ENCODE data around the gene GAL3ST2.
A peak's percentile ranks its signal among the peaks of the same experiment; 100 is the strongest.
"Not testable (repeated sequence)": the region's sequence is repeated elsewhere in the genome, so short reads cannot be mapped to it uniquely, and the experiment has no call there.

GAL3ST2 gene

GRCh38 chr2:241820625-241821384 lies 44.2 kb downstream of the GAL3ST2 start:
- no peak for DNase-seq (ENCODE audit: low spot score)

GRCh38 chr2:241821460-241822263 lies 45.0 kb downstream of the GAL3ST2 start:
- no peak for DNase-seq (ENCODE audit: low spot score)

GRCh38 chr2:241822264-241822623 lies 45.6 kb downstream of the GAL3ST2 start:
- no peak for DNase-seq (ENCODE audit: low spot score)

- not testable (repeated sequence) for DNase-seq (ENCODE audit: low spot score)
Observed at GRCh38 chr2:241823531-241824437, 47.2 kb downstream of the GAL3ST2 start.

GRCh38 chr2:241827394-241827793 lies 50.8 kb downstream of the GAL3ST2 start:
- no peak for DNase-seq (ENCODE audit: low spot score)

- no peak for DNase-seq (ENCODE audit: low spot score)
Observed at GRCh38 chr2:241833101-241833663, 56.6 kb downstream of the GAL3ST2 start.

- not testable (repeated sequence) for DNase-seq (ENCODE audit: low spot score)
Observed at GRCh38 chr2:241833756-241834526, 57.3 kb downstream of the GAL3ST2 start.

- no peak for DNase-seq (ENCODE audit: low spot score)
Observed at GRCh38 chr2:241834527-241835210, 58.0 kb downstream of the GAL3ST2 start.

- no peak for DNase-seq (ENCODE audit: low spot score)
Observed at GRCh38 chr2:241835611-241836010, 59.0 kb downstream of the GAL3ST2 start.

GRCh38 chr2:241836292-241836691 lies 59.7 kb downstream of the GAL3ST2 start:
- no peak for DNase-seq (ENCODE audit: low spot score)

- no peak for DNase-seq (ENCODE audit: low spot score)
Observed at GRCh38 chr2:241837197-241837965, 60.8 kb downstream of the GAL3ST2 start.

- no peak for DNase-seq (ENCODE audit: low spot score)
Observed at GRCh38 chr2:241841181-241842066, 64.8 kb downstream of the GAL3ST2 start.

GRCh38 chr2:241842067-241842415 lies 65.4 kb downstream of the GAL3ST2 start:
- DNase-seq (ENCODE audit: low spot score) = no peak

GRCh38 chr2:241842620-241843211 lies 66.1 kb downstream of the GAL3ST2 start:
- DNase-seq (ENCODE audit: low spot score) = peak; percentile 40

- DNase-seq (ENCODE audit: low spot score) = no peak
Observed at GRCh38 chr2:241843321-241844065, 66.9 kb downstream of the GAL3ST2 start.

GRCh38 chr2:241844066-241844728 lies 67.6 kb downstream of the GAL3ST2 start:
- no peak for DNase-seq (ENCODE audit: low spot score)

Data from pons (tissue), 1 donor.